CD4-positive, alpha-beta T cell (primary cell): Measurements from ENCODE around the gene UBE2E3. TPM values are rescaled to one million over a fixed set of nuclear protein-coding genes. Genes with fewer than 3 reads are reported as not detected.
A peak's percentile ranks its signal among the peaks of the same experiment; 100 is the strongest.

Source experiments
- ATAC-seq: fragments of 200-7000 bp; cut with Tn5 transposase; one replicate; pipeline ENCODE4 v1.10.0; 2022; ENCODE audit warnings: mild to moderate bottlenecking; ENCODE audit not compliant: poor library complexity
- CTCF ChIA-PET: fragments of 350-600 bp; sonication (Branson Sonifier 250); formaldehyde crosslinking; loops from one replicate; lab custom pipeline; 2021; ENCODE audit warnings: antibody characterized with exemption, inconsistent platforms; lab: Charles Lee
- POLR2A ChIA-PET: fragments of 350-600 bp; sonication (Branson Sonifier 250); formaldehyde crosslinking; loops from one replicate; lab custom pipeline; 2021; ENCODE audit warnings: antibody characterized with exemption, inconsistent platforms; lab: Charles Lee
- DNase-seq, 14 experiments: peaks; one replicate each; pipeline ENCODE4 v3.0.0-alpha.2; 2013 to 2020; ENCODE audit warnings: mixed read lengths in 2 of 14
- H3K27ac ChIP-seq, 2 donors: one replicate each; pipeline versions ENCODE4 v1.5.1 to v1.7.0; 2013; ENCODE audit warnings: low read length in 2 of 2, low read depth in 1 of 2, mild to moderate bottlenecking in 1 of 2
- H3K27me3 ChIP-seq, 2 experiments: 1 replicate in 1 of 2; 2 replicates in 1 of 2; pipeline versions ENCODE4 v1.6.1 to v1.7.0; 2013; ENCODE audit warnings: low read length in 2 of 2, control low read depth in 1 of 2, mild to moderate bottlenecking in 1 of 2, moderate library complexity in 1 of 2; ENCODE audit not compliant: insufficient read depth in 2 of 2, control insufficient read depth in 1 of 2
- H3K36me3 ChIP-seq: one replicate; pipeline ENCODE4 v1.6.1; 2013; ENCODE audit warnings: low read length, control low read depth; ENCODE audit not compliant: insufficient read depth
- H3K4me1 ChIP-seq: one replicate; pipeline ENCODE4 v1.6.1; 2013; ENCODE audit warnings: low read length, control low read depth; ENCODE audit not compliant: insufficient read depth
- H3K4me3 ChIP-seq: one replicate; pipeline ENCODE4 v1.5.1; 2013; ENCODE audit warnings: mild to moderate bottlenecking, low read length, moderate library complexity
- H3K9me3 ChIP-seq, 2 experiments: 1 replicate in 1 of 2; 2 replicates in 1 of 2; pipeline versions ENCODE4 v1.6.1 to v1.7.0; 2013; ENCODE audit warnings: low read length in 2 of 2, mild to moderate bottlenecking in 2 of 2, control low read depth in 1 of 2, moderate library complexity in 1 of 2; ENCODE audit not compliant: control insufficient read depth in 1 of 2, insufficient read depth in 1 of 2
- H3K27ac Mint-ChIP-seq: one replicate; pipeline ENCODE4 v1.8.0; 2020; ENCODE audit warnings: mixed read lengths
- H3K27me3 Mint-ChIP-seq: one replicate; pipeline ENCODE4 v1.8.0; 2021; ENCODE audit warnings: mixed read lengths
- H3K36me3 Mint-ChIP-seq: one replicate; pipeline ENCODE4 v1.8.0; 2021; ENCODE audit warnings: low read depth, mixed read lengths
- H3K4me1 Mint-ChIP-seq: one replicate; pipeline ENCODE4 v1.8.0; 2021; ENCODE audit warnings: low read depth, mixed read lengths
- H3K4me3 Mint-ChIP-seq: one replicate; pipeline ENCODE4 v1.8.0; 2020; ENCODE audit warnings: mild to moderate bottlenecking, mixed read lengths
- H3K9me3 Mint-ChIP-seq: one replicate; pipeline ENCODE4 v1.8.0; 2020; ENCODE audit warnings: mixed read lengths
- CTCF ChIP-seq: fragments of 200-600 bp; IDR thresholded peaks from one replicate; pipeline ENCODE4 v1.8.0; 2022; ENCODE audit warnings: antibody characterized with exemption, mild to moderate bottlenecking
- intact Hi-C, 2 experiments: fragments of 100-400 bp; cut with DNase I in 1 of 2; cut with micrococcal nuclease in 1 of 2; formaldehyde crosslinking; loops; one replicate each; pipeline versions ENCODE4 v1.15.1 to v1.9.0; 2023 to 2025; cut with DNase I, micrococcal nuclease
- total RNA-seq, 174 experiments: library from RNA in 2 of 174; stranded (reverse) in 2 of 174; gene quantifications; one replicate each; pipeline ENCODE4 v1.2.3 and lab custom pipeline; 2021 to 2026

The UBE2E3 gene
- total RNA-seq, 2 experiments from 2014 or later: 20.5 TPM

- no peaks in the 10 kb centered on the region for H3K36me3 ChIP-seq
- H3K9me3 Mint-ChIP-seq: no peaks in the 10 kb centered on the region
- no peak for ATAC-seq
- no peak overlapping the region for H3K4me3 Mint-ChIP-seq
- no peaks in the 10 kb centered on the region for H3K36me3 Mint-ChIP-seq
- H3K27ac Mint-ChIP-seq: no peak overlapping the region
- CTCF ChIA-PET: no interaction called here
- no peaks in the 10 kb centered on the region for H3K4me1 ChIP-seq
- H3K4me3 ChIP-seq: no peak overlapping the region
- no peaks in the 10 kb centered on the region for H3K27me3 Mint-ChIP-seq
- no peaks in the 10 kb centered on the region for H3K27me3 ChIP-seq
- intact Hi-C loops: no loop called here
- POLR2A ChIA-PET: no interaction called here
- no peak for DNase-seq
- H3K9me3 ChIP-seq: no peaks in the 10 kb centered on the region
- TF ChIP-seq CTCF: no peak
- peaks cover 45% of the 10 kb centered on the region for H3K4me1 Mint-ChIP-seq
- no peak overlapping the region for H3K27ac ChIP-seq
Measured at GRCh38 chr2:181008407-181008806, 28.0 kb downstream of the UBE2E3 start.

- Histone ChIP-seq H3K9me3 (no peaks in the 10 kb centered on the region), H3K27ac (no peak overlapping the region), H3K36me3 (no peaks in the 10 kb centered on the region), H3K4me3 (no peak overlapping the region), H3K4me1 (no peaks in the 10 kb centered on the region), H3K27me3 (no peaks in the 10 kb centered on the region)
- Mint-ChIP-seq H3K4me1 (peaks cover 35% of the 10 kb centered on the region), H3K27me3 (no peaks in the 10 kb centered on the region), H3K4me3 (no peak overlapping the region), H3K36me3 (peaks cover 5% of the 10 kb centered on the region), H3K27ac (peak overlapping the region; percentile 12), H3K9me3 (peaks cover 11% of the 10 kb centered on the region)
- ATAC-seq: no peak
- ChIA-PET POLR2A (no interaction called here), CTCF (no interaction called here)
- intact Hi-C loops: no loop called here
- DNase-seq: no peak
- no peak for TF ChIP-seq CTCF
Measured at GRCh38 chr2:181021199-181021789, 40.9 kb downstream of the UBE2E3 start.

GRCh38 chr2:181022652-181023051, 42.2 kb downstream of the UBE2E3 start:
- CTCF ChIA-PET: no interaction called here
- Mint-ChIP-seq H3K36me3 (peaks cover 5% of the 10 kb centered on the region), H3K9me3 (peaks cover 11% of the 10 kb centered on the region), H3K27ac (no peak overlapping the region), H3K4me1 (peaks cover 33% of the 10 kb centered on the region), H3K4me3 (no peak overlapping the region), H3K27me3 (no peaks in the 10 kb centered on the region)
- H3K36me3 ChIP-seq: no peaks in the 10 kb centered on the region
- POLR2A ChIA-PET: no interaction called here
- no peaks in the 10 kb centered on the region for H3K9me3 ChIP-seq
- intact Hi-C loops: no loop called here
- no peak overlapping the region for H3K4me3 ChIP-seq
- no peaks in the 10 kb centered on the region for H3K4me1 ChIP-seq
- no peak for DNase-seq
- no peak for ATAC-seq
- H3K27me3 ChIP-seq: no peaks in the 10 kb centered on the region
- H3K27ac ChIP-seq: no peak overlapping the region
- no peak for TF ChIP-seq CTCF
